Keratinocyte (primary cell): Measurements from ENCODE around the gene FOXF2. TPM values are rescaled to one million over a fixed set of nuclear protein-coding genes. Genes with fewer than 3 reads are reported as not detected.

Experiments
- DNase-seq: peaks from one replicate; pipeline ENCODE4 v3.0.0-alpha.2; 2011; ENCODE audit warnings: low read depth, missing footprints, low spot score
- FAIRE-seq: peaks from 2 replicates; lab custom pipeline; 2011; peaks lifted over from hg19 to GRCh38; lab: Jason Lieb, UNC
- H2AFZ ChIP-seq: 2 replicates; pipeline ENCODE4 v1.6.0; 2012; ENCODE audit warnings: low read length, control low read depth, inconsistent platforms; ENCODE audit not compliant: control insufficient read depth
- H3K27ac ChIP-seq: 2 replicates; pipeline ENCODE4 v1.5.1; 2011; ENCODE audit warnings: low read length; ENCODE audit not compliant: control insufficient read depth, insufficient read depth
- H3K27me3 ChIP-seq: 3 replicates; pipeline ENCODE4 v1.6.0; 2011; ENCODE audit warnings: low read length; ENCODE audit not compliant: control insufficient read depth, insufficient read depth; ENCODE audit errors: extremely low read depth
- H3K36me3 ChIP-seq, 2 experiments: 2 replicates in 1 of 2; 3 replicates in 1 of 2; pipeline ENCODE4 v1.5.1; 2011; ENCODE audit warnings: low read length in 2 of 2, mild to moderate bottlenecking in 1 of 2; ENCODE audit not compliant: control insufficient read depth in 2 of 2, insufficient read depth in 2 of 2; ENCODE audit errors: extremely low read depth in 1 of 2
- H3K4me1 ChIP-seq: 3 replicates; pipeline ENCODE4 v1.5.1; 2011; ENCODE audit warnings: low read length; ENCODE audit not compliant: control insufficient read depth, insufficient read depth; ENCODE audit errors: extremely low read depth
- H3K4me2 ChIP-seq: 3 replicates; pipeline ENCODE4 v1.6.0; 2011; ENCODE audit warnings: low read depth, low read length; ENCODE audit not compliant: control insufficient read depth, insufficient read depth; ENCODE audit errors: extremely low read depth
- H3K4me3 ChIP-seq, 3 experiments: fragments of 200-600 bp in 1 of 3; sonication (generic) in 1 of 3; 2 replicates in 2 of 3; 3 replicates in 1 of 3; pipeline ENCODE4 v1.5.1; 2011 to 2016; ENCODE audit warnings: low read length in 3 of 3, mild to moderate bottlenecking in 3 of 3, control low read depth in 2 of 3, inconsistent platforms in 1 of 3, low read depth in 1 of 3, mixed read lengths in 1 of 3, mixed run types in 1 of 3, moderate library complexity in 1 of 3; ENCODE audit not compliant: control insufficient read depth in 2 of 3, insufficient read depth in 2 of 3; ENCODE audit errors: extremely low read depth in 1 of 3
- H3K79me2 ChIP-seq: 2 replicates; pipeline ENCODE4 v1.6.0; 2012; ENCODE audit warnings: low read length; ENCODE audit not compliant: control insufficient read depth, insufficient read depth
- H3K9ac ChIP-seq: 3 replicates; pipeline ENCODE4 v1.6.0; 2011; ENCODE audit warnings: low read length; ENCODE audit not compliant: control insufficient read depth, insufficient read depth; ENCODE audit errors: extremely low read depth
- H3K9me1 ChIP-seq: 3 replicates; pipeline ENCODE4 v1.6.0; 2011; ENCODE audit warnings: low read length; ENCODE audit not compliant: control insufficient read depth, insufficient read depth; ENCODE audit errors: extremely low read depth
- H3K9me3 ChIP-seq: 2 replicates; pipeline ENCODE4 v1.5.1; 2012; ENCODE audit warnings: low read depth, low read length; ENCODE audit not compliant: control insufficient read depth
- H4K20me1 ChIP-seq: 3 replicates; pipeline ENCODE4 v1.6.0; 2011; ENCODE audit warnings: low read length; ENCODE audit not compliant: control insufficient read depth, insufficient read depth; ENCODE audit errors: extremely low read depth
- EZH2 ChIP-seq: IDR thresholded peaks from one replicate; pipeline ENCODE4 v1.6.1; 2012; ENCODE audit warnings: inconsistent platforms, mild to moderate bottlenecking, low read length, moderate library complexity
- dilution Hi-C: fragments of 300-500 bp; cut with MboI; formaldehyde crosslinking; loops from one replicate; pipeline ENCODE4 v1.7.0; 2020; ENCODE audit warnings: low sequenced_read_pairs; ENCODE audit not compliant: extremely low pct_ligation_motif_present
- polyA plus RNA-seq, 5 experiments: library from polyadenylated mRNA; depleted of rRNA in 3 of 5; stranded (reverse) in 3 of 5; stranded (forward) in 1 of 5; unstranded in 1 of 5; fragments of >200 nt; gene quantifications; 1 replicate in 1 of 5; 2 replicates in 3 of 5; 3 replicates in 1 of 5; pipeline versions ENCODE4 v1.2.1 to v1.2.3, GENCODE V29; 2011 to 2012; ENCODE audit warnings: missing spikeins in 2 of 5, low read depth in 1 of 5, low replicate concordance in 1 of 5
- TF ChIP-seq, protein P1 (sequence below), 3 experiments: IDR thresholded peaks in 1 of 3; conservative IDR thresholded peaks in 1 of 3; optimal IDR thresholded peaks in 1 of 3; 2 replicates in 2 of 3; 3 replicates in 1 of 3; pipeline versions ENCODE3 to v1.5.1; 2011; ENCODE audit warnings: low read length in 3 of 3, mild to moderate bottlenecking in 3 of 3, moderate library complexity in 2 of 3, control low read depth in 1 of 3, inconsistent platforms in 1 of 3; ENCODE audit not compliant: insufficient read depth in 2 of 3; ENCODE audit errors: extremely low read depth in 1 of 3

The FOXF2 gene
- polyA plus RNA-seq, 1 donor (not counting 4 experiments of a cell fraction or from before 2014, with no cell fraction given), result 0.34 TPM

DNA sequence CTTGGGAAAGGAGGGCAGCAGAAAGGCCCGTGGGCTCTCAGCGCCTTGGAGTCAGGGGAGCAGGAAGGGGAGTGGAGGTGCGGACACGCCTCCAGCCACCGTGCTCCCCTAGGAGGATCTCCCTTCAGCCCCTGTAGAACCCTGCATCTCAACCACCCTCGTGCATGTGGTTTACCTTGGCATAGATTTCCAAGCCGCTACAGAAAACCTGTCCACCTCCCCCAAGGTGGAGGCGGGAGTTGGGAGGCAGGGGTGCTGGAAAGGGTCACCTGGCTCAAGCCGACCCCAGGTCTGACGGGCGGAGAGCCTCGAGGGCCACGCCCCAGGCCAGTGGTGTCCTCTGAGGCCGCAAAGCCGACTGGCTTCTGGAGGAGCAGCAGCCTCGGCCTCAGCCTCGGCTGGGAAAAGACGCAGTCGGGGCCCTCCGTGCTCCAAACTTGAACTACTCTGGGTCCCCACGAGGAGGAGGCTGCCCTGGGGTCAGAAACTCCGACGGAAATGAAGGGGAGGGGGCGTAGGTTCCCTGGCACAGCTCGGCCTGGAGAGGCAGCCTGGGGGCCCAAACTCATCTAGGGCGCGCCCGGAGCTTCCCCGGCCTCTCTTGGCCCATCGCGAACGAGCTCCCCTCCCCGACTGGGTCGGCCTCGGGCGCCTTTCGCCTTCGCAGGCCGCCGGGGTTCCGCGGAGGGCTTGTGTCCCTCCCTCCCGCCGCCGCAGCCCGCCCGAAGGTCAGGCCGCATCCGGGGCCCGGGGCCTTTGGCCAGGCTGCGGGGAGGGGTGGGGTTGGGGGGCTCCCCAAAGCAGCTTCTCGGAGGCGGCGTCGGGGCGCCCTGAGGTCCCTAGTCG lies 6.3 kb upstream of the FOXF2 start:
- H3K9ac ChIP-seq, result no peak overlapping the region
- H3K36me3 ChIP-seq, result no peaks in the 10 kb centered on the region
- H2AFZ ChIP-seq, result no peak overlapping the region
- no peak for FAIRE-seq
- no peaks in the 10 kb centered on the region for H3K9me3 ChIP-seq
- dilution Hi-C loops, result no loop called here
- H3K4me1 ChIP-seq, result peaks cover 3% of the 10 kb centered on the region
- TF ChIP-seq, protein P1, sequence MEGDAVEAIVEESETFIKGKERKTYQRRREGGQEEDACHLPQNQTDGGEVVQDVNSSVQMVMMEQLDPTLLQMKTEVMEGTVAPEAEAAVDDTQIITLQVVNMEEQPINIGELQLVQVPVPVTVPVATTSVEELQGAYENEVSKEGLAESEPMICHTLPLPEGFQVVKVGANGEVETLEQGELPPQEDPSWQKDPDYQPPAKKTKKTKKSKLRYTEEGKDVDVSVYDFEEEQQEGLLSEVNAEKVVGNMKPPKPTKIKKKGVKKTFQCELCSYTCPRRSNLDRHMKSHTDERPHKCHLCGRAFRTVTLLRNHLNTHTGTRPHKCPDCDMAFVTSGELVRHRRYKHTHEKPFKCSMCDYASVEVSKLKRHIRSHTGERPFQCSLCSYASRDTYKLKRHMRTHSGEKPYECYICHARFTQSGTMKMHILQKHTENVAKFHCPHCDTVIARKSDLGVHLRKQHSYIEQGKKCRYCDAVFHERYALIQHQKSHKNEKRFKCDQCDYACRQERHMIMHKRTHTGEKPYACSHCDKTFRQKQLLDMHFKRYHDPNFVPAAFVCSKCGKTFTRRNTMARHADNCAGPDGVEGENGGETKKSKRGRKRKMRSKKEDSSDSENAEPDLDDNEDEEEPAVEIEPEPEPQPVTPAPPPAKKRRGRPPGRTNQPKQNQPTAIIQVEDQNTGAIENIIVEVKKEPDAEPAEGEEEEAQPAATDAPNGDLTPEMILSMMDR (optimal IDR thresholded peaks at IDR 0.05 in 1 of 3, IDR thresholded peaks at IDR 0.05 in 1 of 3, conservative IDR thresholded peaks at IDR 0.05 in 1 of 3; ENCODE audit: extremely low read depth in 1 of 3, insufficient read depth in 2 of 3, low read length in 3 of 3), result no peak
- TF ChIP-seq EZH2, result peak; percentile 93
- no peaks in the 10 kb centered on the region for H3K79me2 ChIP-seq
- no peak for DNase-seq
- no peaks in the 10 kb centered on the region for H3K9me1 ChIP-seq
- H3K27ac ChIP-seq, result no peak overlapping the region
- no peak overlapping the region for H3K4me3 ChIP-seq
- peaks cover 99% of the 10 kb centered on the region for H3K27me3 ChIP-seq
- no peaks in the 10 kb centered on the region for H4K20me1 ChIP-seq
- peak overlapping the region; percentile 5 for H3K4me2 ChIP-seq

DNA sequence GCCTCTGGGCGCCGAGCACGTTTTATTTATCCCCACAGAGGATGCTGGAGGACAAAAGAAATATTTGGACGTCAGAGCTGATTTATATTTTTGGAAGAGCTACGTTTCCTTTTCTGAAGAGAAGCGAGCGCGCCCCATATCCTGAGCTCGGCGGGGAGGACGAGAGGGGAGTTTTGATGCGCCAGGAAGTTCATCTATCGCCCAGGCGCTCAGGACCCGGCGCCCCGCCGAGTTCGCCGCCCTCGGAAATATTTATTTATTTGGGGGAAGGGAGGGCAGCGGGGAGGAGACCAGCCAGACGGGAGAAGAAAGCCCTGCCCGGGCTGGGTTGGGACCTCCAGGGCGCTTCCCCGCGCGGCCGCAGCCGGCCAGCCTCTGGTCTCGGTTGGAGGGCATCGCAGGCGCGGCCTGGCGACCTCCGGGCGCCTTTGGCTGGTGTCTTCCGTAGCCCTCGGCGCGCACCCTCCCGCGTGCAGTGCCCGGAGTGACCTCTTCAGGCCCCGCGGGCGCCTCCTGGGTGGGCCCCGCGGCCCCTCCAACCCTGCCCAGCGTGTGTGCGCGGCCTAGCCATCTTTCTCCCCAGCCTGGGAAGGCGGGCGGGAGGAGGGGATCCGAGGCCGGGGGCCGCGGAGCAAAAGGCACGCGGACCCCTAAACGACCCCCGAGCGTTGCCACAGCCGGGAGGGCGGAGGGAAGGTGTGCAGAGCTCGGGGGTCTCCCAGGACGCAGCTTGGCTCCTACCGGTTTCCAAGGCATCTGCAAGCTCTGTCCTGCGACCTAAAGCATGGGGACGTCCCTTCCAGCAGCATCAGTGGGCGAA lies 5.4 kb upstream of the FOXF2 start:
- Histone ChIP-seq H4K20me1 (no peaks in the 10 kb centered on the region), H3K9ac (no peak overlapping the region), H3K4me3 (no peak overlapping the region), H2AFZ (no peak overlapping the region), H3K36me3 (no peaks in the 10 kb centered on the region), H3K4me2 (no peak overlapping the region), H3K9me3 (no peaks in the 10 kb centered on the region), H3K27me3 (peaks cover 99% of the 10 kb centered on the region), H3K27ac (no peak overlapping the region), H3K4me1 (peaks cover 3% of the 10 kb centered on the region), H3K79me2 (no peaks in the 10 kb centered on the region), H3K9me1 (no peaks in the 10 kb centered on the region)
- TF ChIP-seq EZH2, result peak; percentile 72
- TF ChIP-seq, protein P1 (optimal IDR thresholded peaks at IDR 0.05 in 1 of 3, IDR thresholded peaks at IDR 0.05 in 1 of 3, conservative IDR thresholded peaks at IDR 0.05 in 1 of 3; ENCODE audit: extremely low read depth in 1 of 3, insufficient read depth in 2 of 3, low read length in 3 of 3), result no peak
- FAIRE-seq (no peak), DNase-seq (no peak)
- dilution Hi-C loops, result no loop called here
